ACHN (cell line): ENCODE measurements around the gene NCAPD3.
"Not testable (repeated sequence)": the region's sequence is repeated elsewhere in the genome, so short reads cannot be mapped to it uniquely, and the experiment has no call there.

Experiments used
- DNase-seq: peaks from one replicate; pipeline ENCODE4 v3.0.0-alpha.2; 2015
- in situ Hi-C: cut with HindIII; loops from 2 replicates; pipeline ENCODE4 v1.10.0; 2017; ENCODE audit warnings: low sequenced_read_pairs, low pct_ligation_motif_present, low pct_unique_long_range_greater_than_20kb

NCAPD3 gene

DNA sequence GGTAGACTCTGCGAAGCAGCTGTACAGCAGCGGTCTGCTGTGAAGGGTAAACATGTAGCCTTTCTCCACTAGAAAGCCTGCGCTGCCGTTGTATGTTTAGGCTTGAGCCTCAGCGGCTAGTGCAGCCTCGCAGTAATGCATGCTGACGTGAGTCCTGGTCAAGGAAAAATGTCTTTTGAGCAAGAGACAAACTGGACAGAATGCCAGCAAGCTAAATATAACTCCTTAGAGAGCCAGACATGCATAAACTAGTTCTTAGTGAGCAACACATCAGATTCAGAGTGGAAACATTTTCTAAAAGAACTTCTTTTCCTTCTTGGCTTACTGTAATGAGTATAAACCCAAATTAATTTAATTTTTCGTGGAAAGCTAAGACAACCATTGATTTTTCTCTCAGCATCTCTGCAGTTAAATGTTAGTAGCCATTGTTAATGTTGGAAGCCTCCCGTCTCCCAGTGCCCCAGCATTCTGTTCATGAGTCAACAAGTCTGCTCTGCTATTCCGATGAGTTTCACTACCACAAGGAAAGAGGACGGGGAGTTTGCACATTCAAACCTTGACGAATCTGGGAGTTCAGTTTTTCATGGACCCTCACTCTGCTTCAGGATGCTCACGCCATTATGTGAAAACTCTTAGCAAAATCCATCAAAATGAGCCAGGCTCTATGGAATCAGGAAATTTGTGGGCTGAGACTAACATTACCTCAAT lies 103.5 kb downstream of the NCAPD3 start:
- in situ Hi-C loops = no loop called here
- DNase-seq = no peak

DNA sequence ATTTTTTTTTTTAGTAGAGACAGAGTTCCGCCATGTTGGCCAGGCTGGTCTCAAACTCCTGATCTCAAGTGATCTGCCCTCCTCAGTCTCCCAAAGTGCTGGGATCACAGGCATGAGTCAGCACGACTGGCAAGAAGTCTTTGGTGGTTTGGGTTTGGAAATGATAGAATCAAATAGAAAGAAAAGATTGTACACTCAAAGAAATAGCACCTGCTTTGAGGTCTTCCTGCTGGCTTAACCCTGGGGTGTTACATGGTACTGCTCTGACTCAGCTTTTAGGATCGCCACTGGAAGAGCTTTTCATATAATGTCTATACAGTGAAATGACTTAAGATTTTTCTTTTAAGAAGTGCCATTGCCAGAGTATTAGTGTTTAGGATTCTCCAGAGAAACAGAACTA lies 104.7 kb downstream of the NCAPD3 start:
- no peak for DNase-seq
- in situ Hi-C loops = no loop called here

DNA sequence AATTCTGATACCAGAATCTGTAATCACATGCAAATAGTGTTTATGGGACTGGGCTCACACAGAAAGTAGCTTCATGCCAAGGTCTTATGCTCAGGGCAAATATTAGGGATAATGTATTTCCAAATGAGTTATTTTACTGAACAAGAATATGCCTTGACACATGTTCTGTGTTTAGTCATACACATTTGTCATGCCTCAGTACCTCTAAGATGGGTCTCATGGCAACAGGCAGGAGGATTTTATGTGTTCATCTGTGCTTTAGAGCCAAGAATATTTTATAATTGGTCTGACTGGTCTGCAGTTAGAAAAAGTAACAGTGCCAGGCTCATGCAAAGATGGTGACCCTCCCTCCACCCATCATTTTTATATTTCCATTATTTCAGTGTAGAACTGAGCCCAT lies 105.8 kb downstream of the NCAPD3 start:
- DNase-seq = no peak
- in situ Hi-C loops = no loop called here

DNA sequence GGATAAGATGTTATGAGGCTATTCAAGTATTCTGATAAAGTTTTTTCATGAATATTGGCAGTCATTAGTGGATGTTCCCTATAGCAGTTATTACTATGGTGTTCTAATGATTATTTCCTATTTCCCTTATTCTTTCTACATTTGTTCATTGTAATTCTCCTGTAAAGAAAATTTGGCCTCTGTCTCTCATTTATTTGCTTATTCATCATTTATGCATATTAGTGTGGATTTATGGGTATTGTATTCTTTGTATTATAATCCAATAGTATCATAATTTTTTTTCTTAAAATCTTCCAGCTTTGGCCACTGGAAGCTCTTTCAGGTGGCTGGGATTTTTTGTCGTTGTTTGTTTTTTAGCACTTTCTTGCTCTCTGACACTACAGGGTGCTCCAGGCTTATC lies 107.6 kb downstream of the NCAPD3 start:
- in situ Hi-C loops = no loop called here
- no peak for DNase-seq

- in situ Hi-C loops, DNase-seq: not testable (repeated sequence)
Observed at GRCh38 chr11:134113787-134114186, 110.0 kb downstream of the NCAPD3 start.

DNA sequence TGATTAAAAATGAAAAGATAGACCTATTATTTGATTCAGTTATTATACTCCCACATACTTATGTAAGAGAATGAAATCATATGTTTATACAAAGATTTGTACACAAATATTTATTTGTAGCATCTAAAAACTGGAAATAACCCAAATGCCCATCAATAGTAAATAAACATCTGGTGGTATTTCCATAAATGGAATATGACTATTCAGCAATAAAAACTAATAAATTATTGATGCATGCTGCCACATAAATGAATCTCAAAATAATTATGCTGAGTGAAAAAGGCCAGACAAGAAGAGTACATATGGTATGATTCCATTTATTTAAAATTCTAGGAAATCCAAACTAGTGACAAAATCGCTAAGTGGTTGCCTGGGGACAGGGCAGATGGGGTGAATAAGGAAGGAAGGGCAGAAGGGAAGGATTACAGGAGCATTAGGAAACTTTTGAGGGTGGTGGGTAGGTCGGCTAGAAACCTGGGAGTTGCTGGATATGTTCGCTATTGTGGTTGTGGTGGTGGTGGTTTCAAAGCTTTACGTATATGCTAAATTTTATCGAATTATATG lies 113.4 kb downstream of the NCAPD3 start:
- in situ Hi-C loops = no loop called here
- DNase-seq = no peak
